ENCODE measurements around the gene P2RX5.

The P2RX5 gene

DNA sequence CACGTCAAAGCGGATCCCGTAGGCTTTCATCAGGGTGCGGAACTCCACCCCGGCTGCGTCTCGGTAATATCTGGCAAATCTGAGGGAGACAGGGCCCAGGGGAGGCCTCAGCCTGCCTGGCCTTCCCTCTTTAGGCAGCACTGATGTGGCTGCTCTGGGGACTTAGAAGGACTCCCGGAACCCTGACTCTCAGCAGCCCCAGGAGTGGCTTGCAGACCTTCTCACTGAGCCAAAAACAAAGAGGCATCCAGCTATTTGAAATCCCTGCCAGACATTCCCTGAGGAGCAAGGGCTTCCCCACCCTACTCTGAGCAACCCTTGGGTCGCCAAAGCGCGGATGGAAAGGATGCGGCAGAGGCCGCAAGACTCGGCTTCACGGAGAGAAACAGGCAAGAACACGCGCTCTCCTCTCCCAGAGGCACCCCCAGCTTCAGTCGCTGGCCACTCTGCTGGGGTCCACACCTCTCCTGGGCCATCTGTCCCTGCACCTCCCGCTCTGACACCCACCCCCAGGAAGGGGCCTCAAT lies 7.9 kb downstream of the P2RX5 start:
- TF ChIP-seq Cebpa-rat (IDR thresholded peaks at IDR 0.05): no peak
- peaks cover 73% of the 10 kb centered on the region for H3K4me1 ChIP-seq
- H3K9ac ChIP-seq: peak overlapping the region; percentile 75
- no peaks in the 10 kb centered on the region for H3K27me3 ChIP-seq
- peak overlapping the region; percentile 90 for H3K27ac ChIP-seq
- peak overlapping the region; percentile 94 for H3K4me2 ChIP-seq
- peaks cover 21% of the 10 kb centered on the region; the same call in 1 of the 2 replicates for H3K36me3 ChIP-seq
- peaks cover 20% of the 10 kb centered on the region for H4K20me1 ChIP-seq
- H3K9me3 ChIP-seq: no peaks in the 10 kb centered on the region
- H3K4me3 ChIP-seq: peak overlapping the region; percentile 55

DNA sequence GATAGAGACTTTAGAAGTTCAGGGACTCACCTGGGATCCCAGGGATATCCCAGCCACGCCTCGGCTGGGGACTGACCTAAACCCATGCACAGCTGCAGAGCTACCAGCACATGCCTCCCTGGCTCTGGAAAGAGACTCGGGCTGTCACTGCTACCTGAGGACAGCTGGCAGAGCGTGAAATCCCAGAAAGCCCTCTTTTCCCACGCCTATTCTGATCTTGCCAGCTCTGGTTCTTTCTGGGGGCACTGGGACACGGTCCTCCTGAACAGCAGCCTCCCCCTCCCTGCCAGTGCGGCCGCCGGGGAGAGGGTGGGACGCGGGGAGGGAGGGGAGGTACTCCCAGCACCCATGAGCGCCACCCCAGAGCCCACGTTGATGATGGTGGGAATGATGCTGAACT lies 10.8 kb downstream of the P2RX5 start:
- peaks cover 7% of the 10 kb centered on the region for H4K20me1 ChIP-seq
- H3K4me1 ChIP-seq: peaks cover 57% of the 10 kb centered on the region
- H3K27ac ChIP-seq: peak overlapping the region; percentile 67
- H3K4me3 ChIP-seq: no peak overlapping the region
- peaks cover 12% of the 10 kb centered on the region; the same call in 1 of the 2 replicates for H3K36me3 ChIP-seq
- H3K9ac ChIP-seq: no peak overlapping the region
- H3K4me2 ChIP-seq: peak overlapping the region; percentile 65
- H3K9me3 ChIP-seq: no peaks in the 10 kb centered on the region
- no peaks in the 10 kb centered on the region for H3K27me3 ChIP-seq
- TF ChIP-seq Cebpa-rat (IDR thresholded peaks at IDR 0.05): no peak

DNA sequence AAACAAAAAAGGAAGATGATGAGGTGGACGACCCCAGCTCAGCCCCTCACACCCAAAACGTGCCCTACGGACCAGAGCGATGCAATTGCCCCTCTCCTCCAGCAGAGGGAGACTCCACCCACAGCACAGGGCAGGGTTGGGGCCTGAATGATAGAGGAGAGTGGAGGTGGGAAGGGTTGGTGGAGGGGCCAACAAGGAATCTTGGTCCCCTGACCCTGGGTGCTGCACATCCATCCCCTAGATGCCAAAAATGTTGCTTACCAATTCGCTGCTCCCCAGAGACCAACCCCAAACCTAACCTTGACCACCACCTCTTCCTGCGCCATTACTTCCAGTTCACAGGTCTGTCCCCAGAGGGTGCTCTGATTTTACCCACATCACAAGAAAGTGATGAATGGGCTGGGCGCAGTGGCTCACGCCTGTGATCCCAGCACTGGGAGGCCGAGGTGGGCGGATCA lies 12.9 kb downstream of the P2RX5 start:
- Histone ChIP-seq H3K4me3 (no peak overlapping the region), H3K9me3 (no peaks in the 10 kb centered on the region), H3K27me3 (no peaks in the 10 kb centered on the region), H3K9ac (no peak overlapping the region), H3K4me2 (peak overlapping the region; percentile 65), H3K4me1 (peaks cover 36% of the 10 kb centered on the region), H3K27ac (no peak overlapping the region), H4K20me1 (peaks cover 21% of the 10 kb centered on the region; the same call in 1 of the 2 replicates), H3K36me3 (peaks cover 24% of the 10 kb centered on the region; the same call in 1 of the 2 replicates)
- TF ChIP-seq Cebpa-rat (IDR thresholded peaks at IDR 0.05): no peak

DNA sequence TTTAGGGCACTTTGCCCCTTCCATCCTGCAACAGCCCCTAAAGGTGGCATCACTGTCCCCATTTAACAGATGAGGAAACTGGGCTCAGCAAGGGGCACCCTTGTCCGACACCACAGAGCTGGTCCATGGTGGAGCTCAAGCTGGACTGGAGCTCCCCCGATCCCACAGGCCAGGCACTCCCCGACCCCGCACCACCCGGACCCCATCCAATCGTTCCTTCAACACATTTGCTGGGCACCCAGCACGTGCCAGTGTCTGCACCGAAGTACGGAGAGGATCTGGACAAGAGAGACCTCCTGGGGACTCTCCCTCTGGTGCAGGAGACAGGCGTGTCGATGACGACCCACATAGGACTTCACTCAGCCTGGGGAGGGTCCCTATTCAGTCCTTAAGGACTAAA lies 13.9 kb downstream of the P2RX5 start:
- H3K4me2 ChIP-seq: no peak overlapping the region
- TF ChIP-seq Cebpa-rat (IDR thresholded peaks at IDR 0.05): no peak

DNA sequence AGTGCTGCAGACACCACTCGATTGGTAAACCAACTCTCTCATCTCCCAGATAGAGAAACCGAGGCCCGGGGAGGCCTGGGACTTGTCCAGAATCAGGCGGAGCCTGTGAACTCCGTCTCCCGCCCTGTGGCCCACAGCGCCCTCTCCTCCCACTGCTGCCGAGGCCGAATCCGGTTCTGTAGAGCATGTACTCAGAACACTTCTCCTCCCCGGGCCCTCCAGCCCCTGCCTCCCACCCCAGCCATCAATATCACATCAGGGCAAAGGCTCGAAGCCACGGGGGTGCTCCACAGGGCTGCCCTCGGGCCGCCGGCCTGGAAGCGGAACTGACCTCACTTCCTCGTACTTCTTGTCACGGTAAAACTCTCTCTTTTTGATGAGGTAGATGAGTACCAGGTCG lies 14.4 kb downstream of the P2RX5 start:
- Histone ChIP-seq H3K27me3 (no peaks in the 10 kb centered on the region), H3K4me2 (no peak overlapping the region), H4K20me1 (peaks cover 21% of the 10 kb centered on the region; the same call in 1 of the 2 replicates), H3K36me3 (peaks cover 38% of the 10 kb centered on the region; the same call in 1 of the 2 replicates), H3K4me1 (peaks cover 34% of the 10 kb centered on the region), H3K4me3 (no peak overlapping the region), H3K9me3 (no peaks in the 10 kb centered on the region), H3K9ac (no peak overlapping the region), H3K27ac (no peak overlapping the region)
- no peak for TF ChIP-seq Cebpa-rat (IDR thresholded peaks at IDR 0.05)

More for the DNA sequence above, 13.9 kb downstream of the P2RX5 start:
- H3K27ac ChIP-seq: no peak overlapping the region
- H3K4me1 ChIP-seq: peaks cover 34% of the 10 kb centered on the region
- H3K4me3 ChIP-seq: no peak overlapping the region
- no peak overlapping the region for H3K9ac ChIP-seq
- no peaks in the 10 kb centered on the region for H3K9me3 ChIP-seq
- H3K36me3 ChIP-seq: peaks cover 34% of the 10 kb centered on the region; the same call in 1 of the 2 replicates
- H3K27me3 ChIP-seq: no peaks in the 10 kb centered on the region
- peaks cover 21% of the 10 kb centered on the region; the same call in 1 of the 2 replicates for H4K20me1 ChIP-seq

DNA sequence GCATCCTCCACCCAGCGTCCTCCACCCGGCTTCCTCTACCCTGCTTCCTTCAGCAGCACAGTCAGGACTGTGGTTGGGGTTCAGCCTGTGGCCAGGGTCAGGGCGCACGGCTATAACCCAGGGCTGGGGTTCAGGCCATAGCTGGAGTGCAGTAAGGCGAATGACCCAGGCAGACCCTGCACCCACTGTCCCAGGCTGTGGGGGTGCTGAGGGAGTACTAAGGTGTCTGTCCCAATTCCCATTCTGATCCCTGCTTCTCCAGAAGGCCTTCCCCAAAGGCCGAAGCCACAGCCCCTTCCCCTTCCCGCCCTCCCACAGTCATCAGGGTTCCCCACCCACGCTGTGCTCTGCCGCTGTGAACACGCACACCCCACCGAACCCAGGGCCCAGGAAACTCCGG lies 14.9 kb downstream of the P2RX5 start:
- Histone ChIP-seq H3K9me3 (no peaks in the 10 kb centered on the region), H3K9ac (no peak overlapping the region), H4K20me1 (peaks cover 21% of the 10 kb centered on the region; the same call in 1 of the 2 replicates), H3K27ac (no peak overlapping the region), H3K4me1 (peaks cover 34% of the 10 kb centered on the region), H3K36me3 (peaks cover 38% of the 10 kb centered on the region; the same call in 1 of the 2 replicates), H3K4me2 (no peak overlapping the region), H3K27me3 (no peaks in the 10 kb centered on the region), H3K4me3 (no peak overlapping the region)
- TF ChIP-seq Cebpa-rat (IDR thresholded peaks at IDR 0.05): no peak

DNA sequence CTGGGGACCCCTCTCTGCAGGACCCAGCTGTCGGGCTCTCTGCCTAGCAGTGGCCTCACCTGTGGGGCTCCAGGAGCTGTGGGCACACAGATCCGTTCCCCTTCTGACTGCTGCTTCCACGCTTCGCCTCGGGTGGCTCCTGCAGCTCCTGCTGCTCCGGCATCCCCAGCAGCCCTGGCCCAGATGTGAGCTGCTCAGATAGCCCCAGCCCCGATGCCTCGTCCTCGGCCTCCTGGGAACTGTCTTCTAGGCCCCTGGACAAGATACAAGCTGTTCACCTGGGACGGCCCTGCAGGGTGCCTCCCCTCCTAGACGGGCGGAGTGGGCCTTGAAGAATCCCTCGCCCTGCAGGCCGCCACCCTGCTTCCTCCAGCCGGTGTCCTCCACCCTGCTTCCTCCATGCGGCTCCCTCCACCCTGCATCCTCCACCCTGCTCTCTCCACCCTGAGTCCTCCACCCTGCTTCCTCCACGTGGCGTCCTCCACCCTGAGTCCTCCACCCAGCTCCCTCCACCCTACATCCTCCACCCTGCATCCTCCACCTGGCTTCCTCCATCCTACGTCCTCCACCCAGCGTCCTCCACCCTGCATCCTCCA lies 16.3 kb downstream of the P2RX5 start:
- no peaks in the 10 kb centered on the region for H3K27me3 ChIP-seq
- peaks cover 21% of the 10 kb centered on the region; the same call in 1 of the 2 replicates for H4K20me1 ChIP-seq
- H3K4me1 ChIP-seq: peaks cover 26% of the 10 kb centered on the region
- peaks cover 46% of the 10 kb centered on the region; the same call in 1 of the 2 replicates for H3K36me3 ChIP-seq
- H3K27ac ChIP-seq: no peak overlapping the region
- no peaks in the 10 kb centered on the region for H3K9me3 ChIP-seq
- no peak overlapping the region for H3K4me3 ChIP-seq
- H3K4me2 ChIP-seq: no peak overlapping the region
- no peak for TF ChIP-seq Cebpa-rat (IDR thresholded peaks at IDR 0.05)
- H3K9ac ChIP-seq: no peak overlapping the region

DNA sequence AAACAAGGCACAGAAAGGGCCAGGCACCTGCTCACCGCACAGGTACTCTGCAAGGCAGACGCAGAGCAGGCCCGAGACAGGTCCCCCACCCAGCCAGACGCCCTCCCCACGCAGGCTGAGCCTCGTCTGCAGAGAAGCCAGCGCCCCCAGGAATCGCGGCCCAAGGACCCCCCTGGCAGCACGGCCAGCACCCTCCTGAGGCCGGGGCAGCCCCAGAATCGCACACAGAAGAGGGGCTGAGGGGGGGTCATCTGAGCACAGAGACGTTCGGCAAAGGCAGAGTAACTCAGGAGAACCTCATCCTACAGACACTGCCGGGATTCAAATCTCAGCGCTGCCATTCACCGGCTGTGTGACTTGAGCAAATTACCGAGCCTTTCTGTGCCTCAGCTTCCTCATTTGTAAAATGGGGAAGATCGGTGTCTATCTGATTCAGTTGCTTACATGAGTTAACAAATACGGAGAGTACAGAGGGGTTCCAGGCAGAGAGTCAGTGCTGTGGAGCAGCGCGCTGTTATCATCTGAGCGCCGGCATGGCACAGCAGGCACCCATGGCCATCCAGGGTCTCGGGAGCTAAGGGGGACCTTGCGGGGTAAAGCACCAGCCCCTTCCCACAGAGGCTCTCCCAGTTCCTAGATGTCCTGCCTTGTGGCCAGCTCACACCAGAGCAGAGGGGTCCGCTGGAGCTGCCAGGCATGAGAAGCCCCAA lies 17.0 kb downstream of the P2RX5 start:
- H3K9me3 ChIP-seq: no peaks in the 10 kb centered on the region
- H3K4me1 ChIP-seq: peaks cover 19% of the 10 kb centered on the region
- peaks cover 17% of the 10 kb centered on the region; the same call in 1 of the 2 replicates for H4K20me1 ChIP-seq
- no peak overlapping the region for H3K4me3 ChIP-seq
- H3K27me3 ChIP-seq: no peaks in the 10 kb centered on the region
- peaks cover 46% of the 10 kb centered on the region; the same call in 1 of the 2 replicates for H3K36me3 ChIP-seq
- H3K4me2 ChIP-seq: no peak overlapping the region
- H3K9ac ChIP-seq: no peak overlapping the region; the same call in 1 of the 2 replicates
- H3K27ac ChIP-seq: no peak overlapping the region
- TF ChIP-seq Cebpa-rat (IDR thresholded peaks at IDR 0.05): no peak

DNA sequence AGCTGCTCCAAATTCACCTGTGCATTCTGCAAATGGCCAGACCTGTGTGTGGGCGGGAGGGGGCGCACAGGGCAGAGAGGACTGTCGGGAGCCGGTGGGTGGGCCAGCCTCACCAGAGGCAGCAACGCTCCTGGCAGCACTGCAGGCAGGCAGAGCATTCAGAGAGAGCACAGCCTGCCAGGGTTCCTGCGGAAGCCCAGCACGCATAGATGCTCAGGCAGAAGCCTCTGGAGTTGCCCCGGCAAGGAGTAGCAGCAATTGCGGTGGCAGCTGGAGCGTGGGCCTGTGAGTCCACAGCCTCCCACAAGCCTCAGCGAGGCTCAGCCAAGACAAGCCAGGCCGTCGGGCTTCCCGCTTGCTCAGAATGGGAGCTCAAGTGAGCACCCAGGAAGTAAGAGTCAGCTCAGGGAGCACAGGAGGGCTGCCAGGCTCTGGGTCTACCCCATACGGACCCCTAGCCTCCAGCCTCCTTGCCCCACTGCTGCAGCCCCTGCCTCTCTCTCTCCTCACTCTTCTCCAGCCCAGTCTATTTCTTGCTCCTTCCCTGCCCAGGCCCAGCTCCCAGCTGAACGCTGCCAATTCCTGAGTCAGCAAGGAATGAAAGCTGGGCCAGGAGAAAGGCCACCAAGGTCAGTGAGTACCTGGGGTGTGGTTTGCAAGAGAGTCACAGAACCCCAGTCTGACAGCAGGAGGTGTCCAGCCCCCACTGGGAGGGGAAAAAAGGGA lies 17.7 kb downstream of the P2RX5 start:
- TF ChIP-seq Cebpa-rat (IDR thresholded peaks at IDR 0.05): no peak
- Histone ChIP-seq H3K9me3 (no peaks in the 10 kb centered on the region), H3K4me1 (peaks cover 12% of the 10 kb centered on the region), H3K27ac (no peak overlapping the region), H3K27me3 (no peaks in the 10 kb centered on the region), H3K9ac (no peak overlapping the region; the same call in 1 of the 2 replicates), H3K4me2 (no peak overlapping the region), H3K36me3 (peaks cover 51% of the 10 kb centered on the region; the same call in 1 of the 2 replicates), H4K20me1 (peaks cover 14% of the 10 kb centered on the region; the same call in 1 of the 2 replicates), H3K4me3 (no peak overlapping the region)

All from BLaER1 (cell line).